Activated T-helper 2 cell treated with anti-CD3 and anti-CD28 coated beads, Interferon-gamma antibody, Interleukin-2, Interleukin-4, amounts not matched to agents 10 μg/mL and 5 μg/mL and 100 μg/mL, durations not matched to agents 14 hours and 24 hours and 36 hours (primary cell): ENCODE data around the gene RAB22A. TPM values are rescaled to one million over a fixed set of nuclear protein-coding genes. Genes with fewer than 3 reads are reported as not detected.

ENCODE experiments used
- DNase-seq: peaks from one replicate; pipeline ENCODE4 v3.0.0; 2021; ENCODE audit warnings: low spot score
- H3K27ac Mint-ChIP-seq: one replicate; pipeline ENCODE4 v1.8.0; 2021; ENCODE audit warnings: mixed read lengths
- H3K27me3 Mint-ChIP-seq: one replicate; pipeline ENCODE4 v1.8.0; 2021; ENCODE audit warnings: low read depth, mixed read lengths
- H3K36me3 Mint-ChIP-seq: one replicate; pipeline ENCODE4 v1.8.0; 2021; ENCODE audit warnings: low read depth, mixed read lengths
- H3K4me1 Mint-ChIP-seq: one replicate; pipeline ENCODE4 v1.8.0; 2021; ENCODE audit warnings: low read depth, mixed read lengths
- H3K4me3 Mint-ChIP-seq: one replicate; pipeline ENCODE4 v1.8.0; 2021; ENCODE audit warnings: low read depth, mild to moderate bottlenecking, moderate library complexity, mixed read lengths
- H3K9me3 Mint-ChIP-seq: one replicate; pipeline ENCODE4 v1.8.0; 2021; ENCODE audit warnings: mixed read lengths
- intact Hi-C: fragments of 100-400 bp; cut with micrococcal nuclease; formaldehyde crosslinking; loops from one replicate; pipeline ENCODE4 v1.15.1; 2023
- total RNA-seq: library from RNA; stranded (reverse); gene quantifications from 2 replicates; pipeline ENCODE4 v1.2.3, GENCODE V29; 2022

Gene RAB22A
- total RNA-seq, 1 donor from 2014 or later, result 16.0 TPM

DNA sequence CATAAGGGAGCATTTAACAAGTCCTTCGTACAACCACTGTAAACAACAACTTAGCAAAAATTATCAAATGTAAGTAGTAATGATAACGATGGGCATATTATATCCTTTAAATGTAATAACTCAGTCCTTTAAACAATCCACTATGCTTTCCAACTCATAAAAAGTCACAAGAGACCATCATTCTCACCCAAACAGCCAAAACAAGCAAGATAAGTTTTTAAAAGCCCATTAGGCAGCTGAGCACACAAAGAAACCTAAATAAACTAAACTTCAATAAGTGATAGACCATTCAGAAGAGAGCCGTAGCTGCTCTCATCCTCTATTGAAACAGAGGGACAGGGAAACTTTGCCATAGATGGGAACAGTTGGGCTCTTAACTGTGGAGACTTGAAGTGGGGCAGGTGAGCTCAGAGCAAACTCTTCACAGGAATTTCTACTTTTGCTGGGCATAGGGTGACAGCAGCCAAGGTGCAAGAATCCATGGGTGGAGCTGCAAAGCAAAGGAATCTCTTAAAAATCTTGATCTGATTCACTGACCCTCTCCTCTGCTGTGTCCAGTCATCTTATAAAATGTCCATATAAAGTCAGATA, 22.5 kb downstream of the RAB22A start:
- Mint-ChIP-seq H3K27ac (no peak overlapping the region), H3K4me3 (no peak overlapping the region), H3K27me3 (no peaks in the 10 kb centered on the region), H3K4me1 (peaks cover 14% of the 10 kb centered on the region), H3K36me3 (peaks cover 26% of the 10 kb centered on the region), H3K9me3 (no peaks in the 10 kb centered on the region)
- intact Hi-C loops, result no loop called here
- DNase-seq, result no peak

DNA sequence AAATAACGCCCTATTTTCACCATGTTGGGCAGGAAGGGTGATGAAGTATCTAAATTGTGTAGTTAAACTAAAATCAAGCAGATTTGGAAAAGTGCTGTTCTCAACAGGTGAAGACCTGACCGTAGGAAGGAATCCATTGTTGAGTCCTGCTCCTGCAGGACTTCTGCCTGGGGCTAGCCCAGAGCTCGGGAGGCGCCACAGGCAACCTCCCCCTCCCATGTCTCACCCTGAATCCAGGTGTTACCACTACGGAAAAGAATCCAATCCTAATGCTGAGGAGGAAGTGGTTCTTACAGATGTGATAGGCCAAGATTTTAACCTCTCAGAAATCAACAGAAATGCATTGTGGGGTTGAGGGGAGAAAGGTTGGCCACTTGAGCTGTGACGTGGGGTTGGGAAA, 30.2 kb downstream of the RAB22A start:
- intact Hi-C loops, result no loop called here
- no peaks in the 10 kb centered on the region for H3K27me3 Mint-ChIP-seq
- no peak overlapping the region for H3K4me3 Mint-ChIP-seq
- no peak overlapping the region for H3K27ac Mint-ChIP-seq
- peaks cover 15% of the 10 kb centered on the region for H3K4me1 Mint-ChIP-seq
- H3K9me3 Mint-ChIP-seq, result no peaks in the 10 kb centered on the region
- DNase-seq, result no peak
- H3K36me3 Mint-ChIP-seq, result peaks cover 29% of the 10 kb centered on the region

DNA sequence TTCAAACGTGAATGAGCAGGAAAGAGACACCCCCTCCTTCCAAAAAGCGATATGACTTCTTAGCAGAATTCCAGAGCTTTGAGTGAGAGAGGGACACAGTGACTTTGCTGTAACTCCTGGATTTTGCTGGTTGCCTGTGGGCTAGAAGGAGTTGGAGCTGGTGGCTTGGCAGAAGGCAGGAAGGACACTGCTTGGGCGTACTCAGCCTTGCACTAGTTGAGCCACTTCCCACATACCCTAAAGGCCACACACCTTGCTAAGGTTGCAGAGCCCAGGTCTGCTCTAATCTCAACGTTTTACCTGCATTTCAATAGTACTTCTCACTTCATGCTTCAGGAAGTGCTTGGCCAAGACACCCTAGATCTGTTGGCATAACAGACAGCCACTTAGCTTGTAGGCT, 30.6 kb downstream of the RAB22A start:
- Mint-ChIP-seq H3K36me3 (peaks cover 33% of the 10 kb centered on the region), H3K27ac (no peak overlapping the region), H3K4me1 (peaks cover 15% of the 10 kb centered on the region), H3K27me3 (no peaks in the 10 kb centered on the region), H3K4me3 (no peak overlapping the region), H3K9me3 (no peaks in the 10 kb centered on the region)
- intact Hi-C loops, result no loop called here
- no peak for DNase-seq

DNA sequence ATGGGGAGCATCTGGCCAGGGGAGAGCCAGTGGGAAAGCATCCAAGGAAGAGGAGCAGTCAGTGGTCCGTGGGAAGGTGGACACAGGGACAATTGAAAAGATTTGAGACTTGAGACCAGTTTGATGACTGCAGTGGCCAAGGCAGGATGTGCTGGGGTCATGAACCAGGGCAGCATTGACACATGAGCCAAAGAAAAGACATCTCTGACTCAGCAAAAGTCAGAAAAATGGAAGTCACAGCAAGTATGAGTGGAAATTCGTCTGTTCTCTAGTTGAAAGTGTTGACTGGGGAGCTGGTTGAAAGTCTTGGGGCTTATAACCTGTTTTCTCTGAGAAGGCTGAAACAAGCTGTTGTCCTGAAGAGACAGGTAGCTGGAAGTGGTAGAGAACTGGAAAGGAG, 31.3 kb downstream of the RAB22A start:
- H3K9me3 Mint-ChIP-seq, result no peaks in the 10 kb centered on the region
- H3K27me3 Mint-ChIP-seq, result no peaks in the 10 kb centered on the region
- H3K27ac Mint-ChIP-seq, result peak overlapping the region; percentile 39
- no peak for DNase-seq
- peaks cover 15% of the 10 kb centered on the region for H3K4me1 Mint-ChIP-seq
- intact Hi-C loops, result no loop called here
- no peak overlapping the region for H3K4me3 Mint-ChIP-seq
- peaks cover 40% of the 10 kb centered on the region for H3K36me3 Mint-ChIP-seq

DNA sequence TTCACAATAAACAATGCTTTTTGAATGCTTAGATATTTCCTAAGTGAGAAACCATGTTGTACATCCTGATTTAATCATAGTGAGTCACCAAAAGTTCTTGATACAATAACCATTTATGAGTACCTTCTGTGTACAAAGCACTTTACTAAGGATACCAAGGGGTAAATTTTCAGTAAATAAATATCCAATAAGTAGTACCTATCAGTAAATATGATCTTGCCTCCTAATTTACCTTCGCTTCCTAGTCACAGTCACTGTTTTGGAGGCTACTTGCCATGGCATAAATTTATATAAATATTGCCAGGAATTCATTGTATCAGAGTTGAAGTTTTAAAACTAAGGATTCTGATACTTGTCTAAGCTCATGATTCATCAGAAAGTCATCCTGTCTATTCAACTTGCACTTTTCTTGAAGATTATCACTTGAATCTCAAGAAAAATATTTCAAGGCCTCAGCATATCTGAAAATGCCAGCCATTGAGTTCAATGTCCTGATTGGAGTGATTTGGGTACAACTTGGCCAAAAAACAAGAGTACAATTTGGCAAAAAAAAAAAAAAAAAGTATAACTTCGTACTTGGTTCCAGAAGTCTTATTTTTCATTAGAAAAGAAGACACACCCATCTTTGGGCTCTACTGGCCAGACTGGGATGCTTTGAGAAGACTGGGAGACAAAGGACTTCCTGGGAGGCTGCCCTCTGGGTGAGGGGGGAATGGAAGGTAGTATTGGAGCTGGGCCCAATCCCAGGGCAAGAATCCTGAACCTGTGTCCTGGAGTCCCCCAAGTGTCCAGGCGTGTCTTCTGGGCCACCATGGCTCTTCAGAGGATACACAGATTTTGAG, 32.8 kb downstream of the RAB22A start:
- intact Hi-C loops, result no loop called here
- no peak for DNase-seq
- H3K4me1 Mint-ChIP-seq, result peaks cover 15% of the 10 kb centered on the region
- H3K27ac Mint-ChIP-seq, result no peak overlapping the region
- no peaks in the 10 kb centered on the region for H3K9me3 Mint-ChIP-seq
- peaks cover 49% of the 10 kb centered on the region for H3K36me3 Mint-ChIP-seq
- no peak overlapping the region for H3K4me3 Mint-ChIP-seq
- H3K27me3 Mint-ChIP-seq, result no peaks in the 10 kb centered on the region

DNA sequence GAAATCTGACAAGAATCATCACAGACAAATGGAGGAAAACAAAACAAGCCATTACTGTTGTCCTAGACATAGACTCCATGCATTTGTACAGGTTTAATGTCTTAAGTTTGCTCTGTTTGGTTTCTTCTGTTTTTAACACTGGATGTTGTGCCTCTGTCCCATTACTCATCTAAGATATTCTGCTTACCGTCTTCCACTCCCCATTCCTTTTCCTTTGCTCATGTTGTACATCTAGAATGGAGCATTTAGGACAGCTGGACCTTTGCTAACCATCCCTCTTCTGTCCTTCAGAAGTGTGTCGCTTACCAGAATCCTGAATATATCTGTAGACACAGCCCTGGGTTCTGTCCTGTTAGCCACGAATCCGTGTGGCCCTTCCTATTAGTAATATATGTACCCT, 35.2 kb downstream of the RAB22A start:
- no peaks in the 10 kb centered on the region for H3K9me3 Mint-ChIP-seq
- intact Hi-C loops, result no loop called here
- H3K4me1 Mint-ChIP-seq, result peaks cover 16% of the 10 kb centered on the region
- no peaks in the 10 kb centered on the region for H3K27me3 Mint-ChIP-seq
- H3K36me3 Mint-ChIP-seq, result peaks cover 45% of the 10 kb centered on the region
- no peak overlapping the region for H3K27ac Mint-ChIP-seq
- DNase-seq, result no peak
- no peak overlapping the region for H3K4me3 Mint-ChIP-seq

DNA sequence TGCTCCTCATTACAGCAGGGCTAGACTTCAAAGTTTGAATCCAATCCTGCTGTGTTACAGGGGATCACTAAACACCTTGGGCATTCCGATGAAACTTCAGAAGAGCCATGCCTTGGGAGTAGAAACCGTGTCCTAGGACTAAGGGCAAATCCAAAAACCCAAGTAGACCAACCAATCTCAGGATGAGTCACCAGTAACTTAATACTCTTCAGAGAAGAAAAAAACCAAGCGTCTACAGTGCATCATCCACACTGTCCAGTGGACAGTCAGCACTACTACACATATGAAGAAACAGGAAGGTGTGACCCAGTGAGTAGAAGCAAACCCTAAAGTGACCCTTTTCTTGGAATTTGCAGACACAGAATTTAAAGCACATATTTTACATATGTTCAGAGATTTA, 40.1 kb downstream of the RAB22A start:
- Mint-ChIP-seq H3K4me1 (peaks cover 10% of the 10 kb centered on the region), H3K27me3 (no peaks in the 10 kb centered on the region), H3K9me3 (no peaks in the 10 kb centered on the region), H3K36me3 (peaks cover 55% of the 10 kb centered on the region), H3K27ac (no peak overlapping the region), H3K4me3 (no peak overlapping the region)
- intact Hi-C loops, result no loop called here
- no peak for DNase-seq

DNA sequence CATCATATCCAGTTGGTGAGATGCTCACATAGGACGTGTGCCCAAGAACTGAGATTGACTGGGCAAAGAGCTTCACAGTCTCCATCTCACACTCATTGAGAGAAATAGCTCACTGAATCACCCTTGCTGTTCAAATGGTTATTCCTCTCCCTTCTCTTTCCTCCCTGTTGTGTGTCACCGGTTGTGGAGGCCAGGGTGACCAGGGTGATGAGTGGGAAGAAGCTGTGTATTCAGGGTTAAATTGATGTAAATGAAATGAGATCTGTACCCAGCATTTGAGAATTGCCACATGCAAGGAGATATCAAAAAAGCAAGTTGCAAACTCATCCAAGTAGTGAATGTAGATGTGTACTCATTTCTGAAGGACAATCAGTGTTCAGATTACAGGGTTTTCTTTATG, 43.0 kb downstream of the RAB22A start:
- H3K4me1 Mint-ChIP-seq, result peaks cover 10% of the 10 kb centered on the region
- peak overlapping the region; percentile 50 for H3K27ac Mint-ChIP-seq
- peaks cover 46% of the 10 kb centered on the region for H3K36me3 Mint-ChIP-seq
- no peaks in the 10 kb centered on the region for H3K9me3 Mint-ChIP-seq
- intact Hi-C loops, result loop anchor here (2.0 kb wide), 1 partner anchor 44 kb away; the partner anchor contains the start of gene RAB22A
- no peaks in the 10 kb centered on the region for H3K27me3 Mint-ChIP-seq
- H3K4me3 Mint-ChIP-seq, result no peak overlapping the region
- DNase-seq, result no peak

DNA sequence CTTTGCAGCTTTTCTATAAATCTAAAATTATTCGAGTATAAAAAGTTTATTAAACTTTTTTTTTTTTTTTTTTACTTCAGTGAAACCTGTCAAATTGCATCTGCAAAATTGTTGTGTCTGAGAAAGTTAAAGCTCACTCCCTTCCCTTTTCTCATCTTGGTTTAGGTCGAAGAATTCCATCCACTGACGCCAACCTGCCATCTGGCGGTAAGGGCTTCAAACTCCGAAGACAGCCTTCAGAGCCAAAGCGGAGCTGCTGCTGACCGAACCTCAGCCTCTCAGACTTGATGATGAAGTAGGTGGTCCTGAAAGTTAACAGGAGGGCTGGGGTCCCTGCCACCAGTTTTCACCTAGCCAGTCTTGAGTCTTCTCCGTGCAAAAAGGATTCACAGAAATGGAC, 49.9 kb downstream of the RAB22A start:
- intact Hi-C loops, result no loop called here
- peaks cover 66% of the 10 kb centered on the region for H3K36me3 Mint-ChIP-seq

DNA sequence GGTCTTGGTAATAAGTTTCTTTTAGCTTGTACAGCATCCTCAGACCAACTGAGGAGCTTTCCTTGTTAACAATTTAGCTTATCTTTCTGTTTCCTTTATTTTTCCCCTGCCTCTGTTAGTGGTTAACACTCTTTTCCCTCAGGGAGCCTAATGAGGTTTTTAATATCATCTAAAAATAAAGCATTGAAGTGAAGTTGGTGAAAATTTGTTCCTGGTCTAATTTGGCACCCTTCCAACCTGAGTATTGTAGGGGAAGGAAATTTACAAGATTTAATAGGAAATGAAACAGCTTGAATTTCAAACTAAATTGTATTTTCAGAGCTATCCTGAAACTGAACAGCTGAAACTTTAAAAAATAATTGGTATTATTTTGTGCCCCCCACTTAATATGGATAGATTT, 51.4 kb downstream of the RAB22A start:
- Mint-ChIP-seq H3K4me1 (peaks cover 1% of the 10 kb centered on the region), H3K9me3 (no peaks in the 10 kb centered on the region), H3K4me3 (no peak overlapping the region), H3K36me3 (peaks cover 64% of the 10 kb centered on the region), H3K27me3 (no peaks in the 10 kb centered on the region), H3K27ac (no peak overlapping the region)
- no peak for DNase-seq
- intact Hi-C loops, result no loop called here

More for the DNA sequence above, 49.9 kb downstream of the RAB22A start:
- Mint-ChIP-seq H3K27me3 (no peaks in the 10 kb centered on the region), H3K4me1 (no peaks in the 10 kb centered on the region), H3K4me3 (no peak overlapping the region), H3K27ac (no peak overlapping the region), H3K9me3 (no peaks in the 10 kb centered on the region)
- no peak for DNase-seq

DNA sequence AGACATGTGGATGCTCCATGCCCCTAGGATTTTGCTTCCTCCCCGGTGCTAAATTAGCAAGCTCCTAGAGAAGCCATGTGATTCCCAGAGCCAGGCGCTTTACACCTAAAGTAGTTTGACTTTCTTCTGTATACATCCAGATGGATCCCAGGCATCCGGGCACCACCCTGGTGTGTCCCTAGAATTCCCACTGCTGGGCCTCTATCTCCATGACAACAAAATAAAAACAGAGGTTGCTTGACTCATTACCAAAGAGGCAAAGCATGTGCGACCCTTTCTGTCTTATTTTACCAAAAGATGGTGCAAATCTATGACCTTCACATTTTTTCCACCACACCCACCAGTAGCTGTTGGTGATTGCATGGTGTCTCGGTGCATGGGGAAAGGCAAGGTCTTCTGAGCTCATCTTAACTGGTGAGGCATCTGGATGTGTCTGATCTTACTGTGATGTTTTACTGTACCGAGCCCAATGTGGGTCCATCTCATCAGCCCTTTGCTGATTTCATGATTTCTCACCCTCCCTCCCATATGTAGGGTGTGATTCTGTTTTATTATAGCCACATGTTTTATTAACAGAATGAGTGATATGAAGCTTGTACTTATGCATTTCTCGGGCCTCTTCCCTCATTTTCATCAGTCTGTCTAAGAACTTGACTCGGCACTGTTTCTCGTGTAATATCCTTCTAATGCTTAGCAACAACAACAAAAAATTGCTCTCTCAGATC, 52.1 kb downstream of the RAB22A start:
- DNase-seq, result no peak
- intact Hi-C loops, result no loop called here
- H3K36me3 Mint-ChIP-seq, result peaks cover 61% of the 10 kb centered on the region
- no peak overlapping the region for H3K4me3 Mint-ChIP-seq
- no peak overlapping the region for H3K27ac Mint-ChIP-seq
- no peaks in the 10 kb centered on the region for H3K9me3 Mint-ChIP-seq
- H3K27me3 Mint-ChIP-seq, result no peaks in the 10 kb centered on the region
- peaks cover 4% of the 10 kb centered on the region for H3K4me1 Mint-ChIP-seq

DNA sequence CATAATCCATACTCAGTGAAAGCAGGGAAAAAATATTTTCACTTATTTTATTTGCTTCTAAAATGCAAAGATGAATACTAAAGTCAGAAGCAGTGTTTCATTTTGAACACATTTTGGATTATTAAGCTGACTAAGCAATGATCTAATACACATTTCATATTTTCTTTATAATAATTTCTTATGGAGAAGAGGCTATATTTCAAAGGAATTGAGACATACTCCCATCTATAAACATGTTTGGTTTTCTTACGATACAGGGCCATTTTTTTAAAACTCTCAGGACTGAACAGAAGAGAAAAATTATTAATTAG, 52.6 kb downstream of the RAB22A start:
- intact Hi-C loops, result no loop called here
- Mint-ChIP-seq H3K27ac (no peak overlapping the region), H3K36me3 (peaks cover 56% of the 10 kb centered on the region), H3K9me3 (no peaks in the 10 kb centered on the region), H3K27me3 (no peaks in the 10 kb centered on the region), H3K4me3 (no peak overlapping the region), H3K4me1 (peaks cover 4% of the 10 kb centered on the region)
- DNase-seq, result no peak

DNA sequence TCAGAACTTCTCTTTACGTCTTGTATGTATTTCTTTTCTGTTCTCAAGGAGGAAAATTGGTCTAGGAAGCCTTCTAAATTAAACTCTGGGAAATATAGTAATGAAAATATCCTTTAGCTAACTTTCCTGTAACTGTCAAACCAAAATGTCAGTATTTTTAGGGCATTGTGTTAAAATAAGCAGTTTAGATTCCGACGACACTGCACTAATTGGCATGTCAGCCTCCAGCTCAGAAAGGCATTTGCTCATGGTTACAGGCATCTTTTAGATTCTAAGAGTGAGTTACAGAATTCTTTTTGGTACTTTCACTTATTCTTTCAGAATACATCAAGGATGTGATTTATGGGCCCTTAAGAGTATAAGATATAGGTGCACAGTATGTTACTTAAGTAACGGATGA, 53.5 kb downstream of the RAB22A start:
- no peak overlapping the region for H3K27ac Mint-ChIP-seq
- H3K4me1 Mint-ChIP-seq, result peaks cover 4% of the 10 kb centered on the region
- H3K4me3 Mint-ChIP-seq, result no peak overlapping the region
- no peaks in the 10 kb centered on the region for H3K9me3 Mint-ChIP-seq
- intact Hi-C loops, result no loop called here
- peaks cover 50% of the 10 kb centered on the region for H3K36me3 Mint-ChIP-seq
- H3K27me3 Mint-ChIP-seq, result no peaks in the 10 kb centered on the region
- no peak for DNase-seq
